Stimulated activated CD4-positive, alpha-beta T cell treated with anti-CD3 and anti-CD28 coated beads, Interleukin-4, amount 100 ng/mL, for 24 hours (primary cell): ENCODE results near the gene PRR13.
A peak's percentile ranks its signal among the peaks of the same experiment; 100 is the strongest.
"Not testable (repeated sequence)": the region's sequence is repeated elsewhere in the genome, so short reads cannot be mapped to it uniquely, and the experiment has no call there.

Source experiments
- DNase-seq: peaks from one replicate; pipeline ENCODE4 v3.0.0-alpha.2; 2020

Gene PRR13

DNA sequence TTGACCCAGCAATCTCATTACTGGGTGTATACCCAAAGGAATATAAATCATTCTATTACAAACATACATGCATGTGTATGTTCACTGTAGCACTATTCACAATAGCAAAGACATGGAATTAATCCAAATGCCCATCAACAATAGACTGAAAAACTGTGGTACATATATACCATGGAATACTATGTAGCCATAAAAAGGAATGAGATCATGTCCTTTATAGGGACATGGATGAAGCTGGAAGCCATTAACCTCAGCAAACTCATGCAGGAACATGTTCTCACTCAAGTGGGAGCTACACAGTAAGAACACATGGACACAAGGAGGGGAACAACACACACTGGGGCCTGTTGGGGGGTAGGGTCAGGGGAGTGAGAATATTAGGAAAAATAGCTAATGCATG, 2.0 kb upstream of the PRR13 start:
- DNase-seq = not testable (repeated sequence)

DNA sequence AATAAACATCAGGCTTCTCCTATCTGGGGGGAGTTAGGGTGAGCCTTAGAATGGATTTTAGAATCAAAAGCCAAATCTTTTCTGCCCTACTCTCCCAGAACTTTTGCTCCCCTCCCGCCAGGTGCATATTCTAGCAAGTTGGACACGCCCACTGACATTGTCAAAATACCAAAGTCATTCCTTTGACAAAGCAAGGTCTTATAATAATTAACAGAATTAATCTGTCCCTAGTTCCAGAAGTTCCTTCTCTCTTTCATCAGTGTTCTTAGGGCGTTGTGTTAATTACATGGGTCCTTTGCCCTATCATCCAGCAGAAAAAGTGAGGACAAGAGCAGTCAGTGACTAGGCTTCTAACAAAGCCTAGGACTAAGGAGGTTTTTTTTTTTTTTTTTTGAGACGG, 2.4 kb downstream of the PRR13 start:
- DNase-seq = no peak

DNA sequence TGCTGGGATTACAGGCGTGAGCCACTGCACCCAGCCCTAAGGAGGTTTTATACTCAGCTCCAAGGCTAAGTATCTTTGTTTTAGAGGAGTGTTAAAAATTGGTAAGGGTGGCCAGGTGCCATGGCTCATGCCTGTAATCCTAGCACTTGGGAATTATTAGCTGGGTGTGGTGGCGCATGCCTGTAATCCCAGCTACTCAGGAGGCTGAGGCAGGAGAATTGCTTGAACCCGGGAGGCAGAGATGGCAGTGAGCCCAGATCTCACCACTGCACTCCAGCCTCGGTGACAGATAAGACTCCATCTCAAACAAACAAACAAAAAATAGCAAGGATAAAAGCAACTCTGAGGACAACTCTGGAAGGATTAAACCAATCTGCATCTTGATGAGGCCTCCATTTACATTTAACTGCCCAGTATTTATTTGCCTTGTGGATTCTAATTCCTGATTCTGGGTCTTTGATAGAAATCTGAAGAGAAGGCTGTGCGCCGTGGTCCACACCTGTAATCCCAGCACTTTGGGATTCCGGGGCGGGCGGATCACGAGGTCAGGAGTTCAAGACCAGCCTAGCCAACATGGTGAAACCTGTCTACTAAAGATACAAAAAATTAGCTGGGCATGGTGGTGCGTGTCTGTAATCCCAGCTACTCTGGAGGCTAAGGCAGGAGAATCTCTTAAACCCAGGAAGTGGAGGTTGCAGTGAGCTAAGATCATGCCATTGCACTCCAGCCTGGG, 3.2 kb downstream of the PRR13 start:
- DNase-seq = not testable (repeated sequence)

DNA sequence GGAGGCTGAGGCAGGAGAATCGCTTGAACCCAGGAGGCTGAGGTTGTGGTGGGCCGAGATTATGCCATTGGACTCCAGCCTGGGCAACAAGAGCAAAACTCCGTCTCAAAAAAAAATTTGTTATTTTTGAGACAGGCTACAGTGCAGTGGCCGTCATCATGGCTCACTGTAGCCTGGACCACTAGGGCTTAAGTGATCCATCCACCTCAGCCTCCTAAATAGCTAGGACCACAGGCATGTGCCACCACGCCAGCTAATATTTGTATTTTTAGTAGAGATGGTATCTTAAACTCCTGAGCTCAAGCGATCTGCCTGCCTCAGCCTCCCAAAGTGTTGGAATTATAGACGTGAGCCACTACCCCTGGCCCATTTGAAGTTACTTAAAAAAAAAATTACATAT, 9.4 kb downstream of the PRR13 start:
- DNase-seq = no peak

DNA sequence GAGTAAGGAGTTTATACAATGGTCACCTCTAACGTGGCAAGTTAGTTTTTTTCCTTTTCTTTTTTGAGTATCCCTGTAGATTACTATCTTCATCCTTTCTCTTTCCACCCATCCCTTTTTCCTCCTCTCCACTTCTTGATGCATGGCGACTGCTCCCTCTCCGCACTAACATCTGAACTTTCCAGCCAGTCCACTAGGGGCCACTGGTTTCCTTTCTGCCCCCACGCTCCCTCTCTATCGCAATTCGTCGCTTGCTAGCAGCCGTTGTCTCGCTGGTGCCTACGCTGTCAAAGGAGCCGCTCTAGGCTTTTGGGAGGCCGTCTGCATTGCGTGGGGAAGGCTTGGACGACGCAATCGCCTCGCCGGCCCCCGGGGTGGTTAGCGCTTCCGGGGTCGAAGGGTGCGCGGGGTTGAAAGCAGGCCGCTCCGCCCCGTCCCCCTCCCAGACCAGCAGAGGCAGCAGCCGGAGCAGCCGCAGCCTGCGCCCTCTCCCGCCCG, 10.2 kb downstream of the PRR13 start, which contains the start of gene PCBP2:
Gene PCBP2, plus strand, starts transcription at position 442 of the 498 bp plus-strand sequence. CDS start 2,699 bp downstream, outside the sequence.
- peak; percentile 98 for DNase-seq

DNA sequence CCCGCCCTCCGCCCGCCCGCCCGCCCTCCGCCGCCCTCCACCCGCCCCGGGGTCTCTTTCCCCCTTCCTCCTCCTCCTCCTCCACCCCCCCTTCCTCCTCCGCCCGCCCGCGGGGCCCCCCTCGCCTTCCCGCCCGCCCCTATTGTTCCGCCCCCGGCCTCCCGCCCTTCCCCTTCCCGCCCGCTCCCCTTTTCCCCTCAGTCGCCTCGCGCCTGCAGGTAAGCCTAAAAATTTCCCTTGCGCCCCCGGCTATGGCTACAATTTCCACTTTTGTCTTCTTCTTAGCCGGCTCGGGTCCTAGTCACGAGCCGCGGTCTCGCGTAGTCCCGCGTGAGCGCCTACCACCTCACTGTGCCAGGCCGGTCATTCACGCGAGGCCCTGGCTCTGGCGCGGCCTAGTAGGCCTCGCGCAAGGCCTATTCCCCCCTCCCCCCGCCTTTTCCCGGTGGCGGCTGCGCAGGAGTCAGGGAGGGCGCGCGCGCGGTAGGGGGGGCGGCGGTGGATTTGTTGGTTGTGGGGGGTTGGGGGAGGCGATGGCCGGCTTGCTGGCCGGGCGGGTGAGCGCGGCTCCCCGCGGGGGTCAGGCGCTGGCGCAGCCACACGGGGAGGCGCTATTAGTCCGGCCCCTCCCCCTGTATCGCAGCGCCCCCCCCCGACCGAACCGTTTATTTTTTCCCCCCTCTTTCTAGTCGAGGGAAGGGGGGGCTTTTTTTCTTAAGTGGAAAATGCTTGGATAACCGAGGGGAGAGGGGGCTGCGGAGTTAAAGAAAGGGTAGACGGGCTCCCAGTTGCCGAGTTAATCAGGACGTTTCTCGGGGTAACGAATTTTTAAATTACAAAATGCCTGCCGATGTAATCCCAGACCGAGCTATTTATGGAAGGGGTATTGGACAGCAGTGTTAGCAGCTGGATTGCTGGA, 10.9 kb downstream of the PRR13 start:
- peak; percentile 77 for DNase-seq

DNA sequence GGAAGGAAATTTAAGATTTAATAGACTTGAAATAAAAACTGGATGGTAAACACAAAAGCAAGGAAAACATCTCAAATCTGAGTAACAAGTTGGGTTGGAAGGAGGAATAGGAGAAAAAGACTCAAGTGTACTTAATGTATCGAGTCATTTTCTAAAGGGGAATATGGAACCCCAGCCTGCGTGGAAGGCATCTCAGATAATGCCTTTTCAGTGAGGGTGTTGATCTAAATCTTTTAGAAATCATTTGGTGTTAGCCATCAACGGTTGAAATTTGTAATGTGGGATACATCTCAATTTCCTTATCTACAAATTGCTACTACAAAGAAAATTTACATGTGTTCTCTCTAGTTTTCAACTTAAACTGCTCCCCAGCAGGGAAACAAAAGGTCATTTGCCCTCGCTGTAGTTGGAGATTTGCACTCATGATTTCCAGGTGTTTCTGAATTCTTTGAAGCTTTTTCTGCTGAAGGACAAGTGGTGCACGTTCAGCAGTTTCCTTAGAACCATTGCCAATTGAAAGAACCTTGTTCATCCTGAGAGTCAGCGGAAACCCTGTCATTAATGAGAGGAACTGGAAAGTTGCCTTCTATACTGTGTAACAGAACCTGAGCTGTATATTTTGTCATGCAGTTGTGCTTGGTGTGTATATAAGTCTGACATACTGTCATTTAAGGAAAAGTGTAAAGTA, 12.6 kb downstream of the PRR13 start:
- DNase-seq = no peak

DNA sequence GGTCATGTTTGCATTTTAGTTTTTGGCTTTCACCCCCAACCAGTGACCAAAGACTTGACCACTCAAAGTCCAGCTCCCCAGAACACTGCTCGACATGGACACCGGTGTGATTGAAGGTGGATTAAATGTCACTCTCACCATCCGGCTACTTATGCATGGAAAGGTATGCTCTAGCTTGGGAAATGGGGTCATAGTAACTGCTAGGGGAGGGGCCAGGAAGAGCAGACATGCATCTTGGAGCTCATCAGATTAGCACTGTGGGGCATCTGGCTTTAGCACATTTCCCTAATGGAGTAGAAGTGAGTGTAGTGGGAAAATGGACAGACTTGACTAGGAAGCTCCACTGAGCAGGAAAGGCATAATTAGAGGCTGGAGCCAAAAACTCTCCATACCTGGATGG, 13.2 kb downstream of the PRR13 start:
- DNase-seq = no peak

DNA sequence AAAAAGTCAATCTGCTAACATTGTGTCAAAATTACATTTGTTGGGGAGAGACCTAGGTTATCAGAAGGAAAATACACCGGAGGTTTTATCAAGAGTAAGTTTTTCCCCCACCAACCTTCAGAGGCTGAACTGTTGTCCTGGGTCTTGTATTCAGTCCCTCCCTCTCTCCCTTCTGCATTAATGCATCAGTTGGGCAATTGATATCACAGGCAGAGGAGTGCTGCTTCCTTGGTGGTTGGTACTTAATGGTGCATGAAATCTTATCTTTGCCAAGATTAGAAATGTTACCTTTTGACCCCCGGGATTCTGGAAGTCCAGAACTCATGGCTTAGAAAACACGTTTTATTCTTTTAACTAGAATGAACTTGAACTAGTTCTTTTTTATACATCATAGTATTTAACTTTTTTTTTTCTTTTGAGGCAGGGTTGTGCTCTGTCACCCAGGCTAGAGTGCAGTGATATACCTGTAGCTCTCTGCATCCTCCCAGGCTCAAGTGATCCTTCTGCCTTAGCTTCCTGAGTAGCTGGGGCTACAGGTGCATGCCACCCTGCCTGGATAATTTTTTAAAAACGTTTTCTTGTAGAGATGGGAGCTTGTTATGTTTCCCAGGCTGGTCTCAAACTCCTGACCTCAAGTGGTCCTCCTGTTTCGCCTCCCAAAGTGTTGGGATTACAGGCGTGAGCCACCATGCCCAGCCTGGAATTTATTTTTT, 15.3 kb downstream of the PRR13 start:
- no peak for DNase-seq

DNA sequence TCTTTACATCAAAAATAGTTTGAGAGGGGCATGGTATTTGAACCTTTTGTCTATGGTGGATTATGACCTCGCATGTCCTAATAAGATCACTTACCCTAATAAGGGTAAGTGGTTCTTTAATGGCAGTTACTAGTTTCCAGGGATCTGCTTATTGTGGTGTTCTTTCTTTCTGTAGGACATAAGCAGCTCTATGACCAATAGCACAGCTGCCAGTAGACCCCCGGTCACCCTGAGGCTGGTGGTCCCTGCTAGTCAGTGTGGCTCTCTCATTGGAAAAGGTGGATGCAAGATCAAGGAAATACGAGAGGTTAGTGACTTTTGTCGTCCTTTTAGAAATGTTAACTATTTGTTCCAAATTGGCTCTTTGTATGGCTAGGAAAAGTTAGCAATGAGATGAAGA, 17.6 kb downstream of the PRR13 start:
- no peak for DNase-seq

DNA sequence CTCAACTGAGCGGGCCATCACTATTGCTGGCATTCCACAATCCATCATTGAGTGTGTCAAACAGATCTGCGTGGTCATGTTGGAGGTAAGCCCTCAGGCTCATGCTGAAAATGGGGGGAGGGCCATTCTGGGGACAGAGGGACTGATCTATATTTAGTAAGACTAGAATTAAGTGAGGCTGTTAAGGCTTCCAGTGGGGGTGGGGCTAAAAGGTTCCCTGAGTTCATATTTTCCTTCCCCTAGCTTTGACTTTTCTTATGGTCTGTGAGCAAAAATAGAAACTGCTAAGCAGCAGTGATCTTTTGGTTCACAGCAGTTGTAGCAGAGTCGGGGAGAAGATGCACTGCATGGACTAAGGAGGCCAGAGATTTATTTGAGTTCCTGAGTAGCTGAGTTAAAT, 19.5 kb downstream of the PRR13 start:
- no peak for DNase-seq

DNA sequence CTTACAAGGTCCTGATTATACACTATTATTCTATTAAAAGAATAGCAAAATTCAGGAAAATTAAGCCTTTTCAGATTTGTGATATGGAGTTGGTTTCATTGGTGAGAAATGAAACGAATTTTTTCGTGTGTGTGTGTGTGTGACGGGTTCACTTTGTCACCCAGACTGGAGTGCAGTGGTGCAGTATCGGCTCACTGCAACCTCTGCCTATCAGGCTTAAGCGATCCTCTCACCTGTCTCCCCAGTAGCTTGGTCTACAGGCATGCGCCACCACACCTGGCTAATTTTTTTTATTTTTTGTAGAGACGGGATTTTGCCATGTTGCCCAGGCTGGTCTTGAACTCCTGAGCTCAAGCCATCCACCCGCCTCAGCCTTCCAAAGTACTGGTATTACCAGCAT, 20.1 kb downstream of the PRR13 start:
- no peak for DNase-seq

DNA sequence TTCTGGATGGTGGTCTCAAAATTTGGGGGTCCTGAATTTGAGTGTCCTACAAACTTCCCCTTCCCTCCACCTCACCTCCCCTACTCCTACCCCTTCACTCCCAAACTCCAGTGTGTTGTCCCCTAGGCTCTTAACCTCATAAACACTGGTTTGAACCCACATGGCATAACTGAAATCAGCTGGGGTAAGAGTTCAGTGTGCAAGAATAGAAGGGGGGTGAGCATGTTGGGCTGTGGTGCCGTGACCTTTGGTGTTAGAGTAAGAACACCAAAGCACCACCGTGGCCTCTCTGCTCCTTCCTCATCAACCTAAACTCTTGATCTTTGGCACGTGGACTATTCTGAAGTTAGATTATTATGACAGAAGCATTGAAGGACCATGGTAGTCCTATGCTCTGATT, 21.4 kb downstream of the PRR13 start:
- no peak for DNase-seq

DNA sequence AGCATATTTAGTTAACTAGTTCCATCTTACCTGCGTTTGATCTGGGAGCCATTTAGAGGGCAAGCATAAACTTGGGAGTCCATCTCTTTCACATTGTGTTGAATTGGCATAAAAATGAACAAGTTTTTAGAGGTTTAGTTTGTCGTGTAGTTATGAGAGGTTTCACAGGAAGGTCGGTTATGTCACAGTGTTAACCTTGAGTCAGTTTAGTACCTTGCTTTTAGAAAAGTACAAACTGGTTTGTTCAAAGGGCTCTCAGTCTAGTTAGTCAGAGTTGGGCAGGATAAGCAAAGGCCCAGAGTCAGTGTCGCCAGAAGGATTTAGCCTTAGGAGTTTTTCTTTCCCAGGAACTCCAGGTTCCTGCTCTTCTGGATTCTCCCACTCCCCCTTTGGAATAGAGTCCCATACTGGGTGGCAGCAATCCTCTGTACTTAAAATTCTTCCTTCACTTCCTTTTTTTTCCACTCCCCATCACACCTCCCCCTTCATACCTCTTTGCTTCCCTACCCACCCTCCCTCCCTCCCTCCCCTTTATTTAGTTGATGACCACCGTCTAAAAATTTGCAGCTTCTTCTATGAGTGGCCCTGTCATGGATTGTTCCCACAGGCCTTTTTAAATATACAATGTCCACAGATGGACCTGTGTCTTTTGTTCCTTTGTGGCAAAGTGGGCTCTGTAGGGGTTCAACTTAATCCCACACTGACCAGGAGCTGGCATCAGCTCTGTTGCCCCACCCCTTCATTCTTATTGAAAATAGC, 22.4 kb downstream of the PRR13 start:
- no peak for DNase-seq

DNA sequence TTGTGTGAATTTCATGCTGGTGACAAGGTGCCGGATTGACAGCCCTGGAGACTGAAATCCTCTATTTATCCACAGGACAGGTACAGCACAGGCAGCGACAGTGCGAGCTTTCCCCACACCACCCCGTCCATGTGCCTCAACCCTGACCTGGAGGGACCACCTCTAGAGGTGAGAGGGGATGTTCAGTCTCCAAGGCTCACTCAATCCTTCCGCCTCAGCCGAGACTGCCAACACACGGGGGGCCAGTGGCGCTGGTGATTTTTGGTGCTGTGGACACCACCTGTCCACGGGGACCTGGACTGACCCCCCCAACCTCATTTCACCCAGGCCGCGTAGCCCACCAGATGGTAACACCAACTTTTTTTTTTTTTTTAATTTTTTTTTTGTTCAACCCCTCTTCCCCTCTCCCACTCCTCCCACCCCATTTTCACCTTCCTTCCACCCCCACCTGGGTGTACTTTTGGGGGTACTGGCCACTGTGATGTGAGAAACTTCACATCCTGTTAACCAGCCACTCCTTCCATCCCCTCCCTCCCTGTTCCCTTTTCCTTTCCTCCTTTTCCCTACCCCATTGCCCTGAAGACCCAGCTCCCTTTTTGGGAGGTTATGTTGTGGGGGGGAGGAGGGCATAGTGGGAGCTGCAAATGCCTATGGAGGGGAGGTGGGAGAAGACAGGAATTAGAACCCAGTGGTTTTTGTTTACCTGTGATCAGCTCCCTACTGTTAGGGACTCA, 23.3 kb downstream of the PRR13 start:
- DNase-seq = no peak

DNA sequence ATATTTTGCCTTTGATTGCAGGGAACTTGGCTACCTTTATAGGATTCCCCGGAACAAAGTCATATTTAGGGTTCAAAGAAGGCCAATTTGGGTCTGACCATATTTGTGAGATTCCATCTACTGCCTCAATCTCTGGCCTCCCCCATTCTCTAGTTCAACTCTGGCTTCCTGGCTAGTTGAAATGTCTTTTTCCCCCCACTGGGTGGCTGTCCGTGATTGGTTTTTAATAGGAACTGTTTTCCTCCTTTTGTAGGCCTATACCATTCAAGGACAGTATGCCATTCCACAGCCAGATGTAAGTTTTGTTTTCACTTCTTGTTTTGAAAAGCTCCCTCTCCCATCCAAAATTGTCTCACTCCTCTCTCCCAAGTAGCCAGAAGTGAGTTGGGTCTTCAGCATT, 24.1 kb downstream of the PRR13 start:
- DNase-seq = no peak

DNA sequence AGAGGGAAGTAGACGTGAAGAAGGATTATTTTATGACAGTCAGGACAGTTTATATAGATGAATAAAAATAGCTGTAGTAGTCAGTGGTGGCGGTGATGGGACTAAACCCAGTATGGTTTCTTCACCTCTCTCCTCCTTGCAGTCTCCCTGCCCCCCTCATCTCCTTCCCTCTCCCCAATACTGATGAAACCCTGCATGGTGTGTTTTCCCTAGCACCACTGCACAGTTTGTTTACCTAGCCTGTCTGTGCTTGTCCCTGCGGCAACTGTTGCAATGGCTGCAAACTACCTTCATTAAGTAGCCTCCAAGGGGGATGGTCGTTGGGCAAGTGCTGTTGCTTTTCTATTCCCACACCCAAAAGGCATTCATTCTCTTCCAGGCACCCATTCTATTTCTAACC, 25.1 kb downstream of the PRR13 start:
- DNase-seq = no peak

DNA sequence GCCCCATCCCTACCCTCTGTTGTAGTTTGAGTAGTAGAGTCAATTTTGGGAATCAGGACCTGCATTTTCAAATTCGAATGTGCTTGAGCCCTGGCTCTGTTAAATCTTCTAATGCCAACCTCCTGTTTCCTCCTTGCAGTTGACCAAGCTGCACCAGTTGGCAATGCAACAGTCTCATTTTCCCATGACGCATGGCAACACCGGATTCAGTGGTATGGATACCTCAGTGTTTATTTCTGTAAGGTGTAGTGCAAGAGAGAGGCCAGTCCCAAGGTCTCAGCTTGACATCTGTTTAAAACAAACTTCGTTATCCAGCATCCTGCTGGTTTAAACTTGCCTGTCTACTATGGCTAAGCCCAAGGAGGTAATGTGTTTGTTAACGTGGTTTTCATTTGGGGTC, 25.5 kb downstream of the PRR13 start:
- no peak for DNase-seq

DNA sequence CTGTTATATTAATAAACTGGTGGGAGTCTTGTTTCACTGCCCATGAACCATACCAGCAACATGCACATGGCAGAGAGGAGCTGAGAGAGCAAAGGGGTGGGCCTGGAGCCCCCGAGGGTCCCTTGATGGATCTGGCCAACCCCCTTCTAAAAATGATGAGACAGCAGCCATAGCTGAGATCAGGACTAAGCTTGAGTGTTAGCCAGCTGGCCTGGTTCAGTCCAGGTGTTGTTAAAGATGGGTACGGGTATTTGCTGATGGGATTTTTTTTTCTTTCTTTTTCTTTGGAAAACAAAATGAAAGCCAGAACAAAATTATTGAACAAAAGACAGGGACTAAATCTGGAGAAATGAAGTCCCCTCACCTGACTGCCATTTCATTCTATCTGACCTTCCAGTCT, 26.3 kb downstream of the PRR13 start:
- DNase-seq = no peak

DNA sequence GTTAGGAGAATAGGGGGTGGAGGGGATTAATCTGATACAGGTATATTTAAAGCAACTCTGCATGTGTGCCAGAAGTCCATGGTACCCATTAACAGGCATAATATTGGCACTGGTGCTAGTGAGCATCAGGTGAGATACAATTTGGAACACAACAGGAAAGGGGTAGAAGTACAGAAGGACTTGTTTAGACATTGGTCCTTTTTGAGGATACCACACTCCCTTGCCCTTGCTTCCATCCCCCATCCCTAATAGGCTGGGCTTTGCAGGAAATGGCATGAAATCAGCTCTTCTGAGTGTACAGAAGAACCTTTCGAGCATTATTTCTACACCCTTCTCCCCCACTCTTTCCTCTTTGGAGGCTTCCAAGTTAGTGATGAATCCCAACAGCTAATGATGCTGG, 26.7 kb downstream of the PRR13 start:
- no peak for DNase-seq

DNA sequence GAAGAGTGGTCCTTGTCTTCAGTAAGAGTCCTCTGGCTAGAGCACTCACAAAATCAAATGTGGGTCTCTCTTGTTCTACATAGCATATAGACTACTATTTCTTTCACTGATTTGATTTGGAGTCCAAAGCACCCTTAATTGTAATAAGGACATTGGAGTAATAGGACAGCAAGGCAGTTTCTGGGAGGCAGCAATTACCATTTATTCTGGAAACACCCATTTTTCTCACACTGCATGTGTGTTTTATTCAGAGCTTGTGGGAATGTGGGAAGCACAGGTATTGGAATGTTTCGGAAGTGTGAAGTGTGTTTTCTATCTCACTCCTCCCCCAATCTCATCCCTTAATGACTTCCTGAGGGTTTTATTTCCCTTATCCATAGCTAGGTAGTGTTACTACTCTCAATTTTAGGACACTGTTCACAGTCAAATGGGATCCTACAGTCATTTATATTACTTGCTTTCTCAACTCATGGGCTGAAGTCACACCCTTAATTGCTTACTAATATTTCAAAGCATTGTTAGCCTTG, 30.6 kb downstream of the PRR13 start:
- no peak for DNase-seq
